ENCODE results near the gene TET3.

Gene TET3

GRCh38 chr2:74031221-74031620 is 46.5 kb downstream of the TET3 start:
- DNase-seq (ENCODE audit: low spot score) = no peak

GRCh38 chr2:74031959-74032287 is 47.2 kb downstream of the TET3 start:
- DNase-seq (ENCODE audit: low spot score) = no peak

- no peak for DNase-seq (ENCODE audit: low spot score)
Measured at GRCh38 chr2:74033375-74033774, 48.7 kb downstream of the TET3 start.
